ENCODE results near the gene SLC25A12. TPM values are rescaled to one million over a fixed set of nuclear protein-coding genes. Genes with fewer than 3 reads are reported as not detected.

Gene SLC25A12
- total RNA-seq, 2 experiments from 2014 or later = 8.7 to 9.5 TPM

GRCh38 chr2:171822525-171823322 lies 71.3 kb downstream of the SLC25A12 start:
- Histone ChIP-seq H3K27me3 (ENCODE audit: control insufficient read depth in 1 of 2, insufficient read depth in 2 of 2, low read length in 2 of 2) (no peaks in the 10 kb centered on the region), H3K9me3 (ENCODE audit: control insufficient read depth in 1 of 2, insufficient read depth in 1 of 2, low read length in 2 of 2) (no peaks in the 10 kb centered on the region), H3K27ac (ENCODE audit: low read depth in 1 of 2, low read length in 2 of 2) (no peak overlapping the region), H3K4me1 (ENCODE audit: insufficient read depth, low read length) (no peaks in the 10 kb centered on the region), H3K36me3 (ENCODE audit: insufficient read depth, low read length) (peaks cover 13% of the 10 kb centered on the region), H3K4me3 (ENCODE audit: low read length) (no peak overlapping the region)
- DNase-seq = no peak
- H3K4me3 Mint-ChIP-seq = no peak overlapping the region
- H3K27ac Mint-ChIP-seq = no peak overlapping the region
- no peaks in the 10 kb centered on the region for H3K4me1 Mint-ChIP-seq (ENCODE audit: low read depth)
- ChIA-PET POLR2A (no interaction called here), CTCF (no interaction called here)
- no peaks in the 10 kb centered on the region for H3K27me3 Mint-ChIP-seq
- ATAC-seq (ENCODE audit: poor library complexity) = no peak
- TF ChIP-seq CTCF (IDR thresholded peaks at IDR 0.05) = no peak
- H3K9me3 Mint-ChIP-seq = no peaks in the 10 kb centered on the region
- intact Hi-C loops (cut with DNase I, micrococcal nuclease) = no loop called here
- H3K36me3 Mint-ChIP-seq (ENCODE audit: low read depth) = peaks cover 37% of the 10 kb centered on the region

DNA sequence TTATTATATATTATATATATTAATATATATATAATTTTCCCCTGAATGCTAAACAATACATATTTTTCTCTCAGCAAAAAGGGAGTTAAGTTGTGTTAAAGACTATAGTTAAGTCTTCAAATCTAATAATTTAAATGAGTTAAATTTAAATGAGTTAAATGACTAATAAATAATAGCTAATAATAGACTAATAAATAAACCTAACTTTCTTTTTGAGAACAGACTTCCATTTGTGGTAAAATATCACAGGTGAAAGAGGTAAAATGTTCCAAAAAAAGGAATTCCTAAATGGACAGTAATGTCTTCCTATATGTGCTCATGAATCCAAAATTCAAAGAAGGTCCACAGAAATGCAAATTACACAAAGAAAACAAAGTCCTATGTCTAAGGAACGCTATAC lies 74.6 kb downstream of the SLC25A12 start:
- ChIA-PET POLR2A (no interaction called here), CTCF (no interaction called here)
- Histone ChIP-seq H3K9me3 (ENCODE audit: control insufficient read depth in 1 of 2, insufficient read depth in 1 of 2, low read length in 2 of 2) (no peaks in the 10 kb centered on the region), H3K36me3 (ENCODE audit: insufficient read depth, low read length) (peaks cover 11% of the 10 kb centered on the region), H3K27ac (ENCODE audit: low read depth in 1 of 2, low read length in 2 of 2) (no peak overlapping the region), H3K4me3 (ENCODE audit: low read length) (no peak overlapping the region), H3K27me3 (ENCODE audit: control insufficient read depth in 1 of 2, insufficient read depth in 2 of 2, low read length in 2 of 2) (no peaks in the 10 kb centered on the region), H3K4me1 (ENCODE audit: insufficient read depth, low read length) (no peaks in the 10 kb centered on the region)
- DNase-seq = no peak
- H3K9me3 Mint-ChIP-seq = no peaks in the 10 kb centered on the region
- H3K36me3 Mint-ChIP-seq (ENCODE audit: low read depth) = peaks cover 17% of the 10 kb centered on the region
- no peaks in the 10 kb centered on the region for H3K27me3 Mint-ChIP-seq
- no peak overlapping the region for H3K4me3 Mint-ChIP-seq
- H3K27ac Mint-ChIP-seq = no peak overlapping the region
- TF ChIP-seq CTCF (IDR thresholded peaks at IDR 0.05) = no peak
- intact Hi-C loops (cut with DNase I, micrococcal nuclease) = no loop called here
- ATAC-seq (ENCODE audit: poor library complexity) = no peak
- H3K4me1 Mint-ChIP-seq (ENCODE audit: low read depth) = no peaks in the 10 kb centered on the region

DNA sequence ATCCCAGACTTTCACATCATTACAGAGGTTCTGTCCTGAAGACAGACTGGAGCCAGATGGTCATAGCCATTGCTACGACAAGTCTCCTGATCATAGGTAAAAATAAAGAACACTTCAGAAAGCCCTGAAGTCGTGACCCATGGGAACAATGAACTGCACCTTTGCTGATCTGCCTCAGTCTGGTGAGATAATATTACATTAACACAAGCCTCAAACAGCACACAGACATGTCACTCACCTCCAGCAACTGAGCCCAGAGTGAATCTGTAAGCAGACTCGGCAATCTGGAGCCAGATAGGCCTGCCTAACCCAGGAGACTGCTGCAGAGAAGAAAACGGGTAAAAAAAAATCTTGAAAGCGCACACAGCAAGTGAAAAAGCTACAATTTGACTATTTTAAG lies 79.2 kb downstream of the SLC25A12 start:
- Mint-ChIP-seq H3K4me3 (no peak overlapping the region), H3K27ac (no peak overlapping the region), H3K4me1 (ENCODE audit: low read depth) (no peaks in the 10 kb centered on the region), H3K9me3 (no peaks in the 10 kb centered on the region), H3K36me3 (ENCODE audit: low read depth) (peaks cover 48% of the 10 kb centered on the region), H3K27me3 (no peaks in the 10 kb centered on the region)
- no peak for TF ChIP-seq CTCF (IDR thresholded peaks at IDR 0.05)
- ATAC-seq (ENCODE audit: poor library complexity) (no peak), DNase-seq (no peak)
- Histone ChIP-seq H3K4me1 (ENCODE audit: insufficient read depth, low read length) (no peaks in the 10 kb centered on the region), H3K4me3 (ENCODE audit: low read length) (no peak overlapping the region), H3K36me3 (ENCODE audit: insufficient read depth, low read length) (peaks cover 14% of the 10 kb centered on the region), H3K9me3 (ENCODE audit: control insufficient read depth in 1 of 2, insufficient read depth in 1 of 2, low read length in 2 of 2) (no peaks in the 10 kb centered on the region), H3K27me3 (ENCODE audit: control insufficient read depth in 1 of 2, insufficient read depth in 2 of 2, low read length in 2 of 2) (no peaks in the 10 kb centered on the region), H3K27ac (ENCODE audit: low read depth in 1 of 2, low read length in 2 of 2) (no peak overlapping the region)
- ChIA-PET POLR2A (no interaction called here), CTCF (no interaction called here)
- intact Hi-C loops (cut with DNase I, micrococcal nuclease) = loop anchor here (5.0 kb wide), 3 partner anchors 108 to 652 kb away; no protein-coding TSS in a partner anchor
